HG03103 (cell line): Measurements from ENCODE around the gene GAS7.
"Not testable (repeated sequence)": the region's sequence is repeated elsewhere in the genome, so short reads cannot be mapped to it uniquely, and the experiment has no call there.

ENCODE experiments used
- ATAC-seq: cut with Tn5 transposase; IDR thresholded peaks from one replicate; pipeline ENCODE4 v1.9.1; 2021; ENCODE audit warnings: low read depth; ENCODE audit not compliant: unreplicated experiment

The GAS7 gene

DNA sequence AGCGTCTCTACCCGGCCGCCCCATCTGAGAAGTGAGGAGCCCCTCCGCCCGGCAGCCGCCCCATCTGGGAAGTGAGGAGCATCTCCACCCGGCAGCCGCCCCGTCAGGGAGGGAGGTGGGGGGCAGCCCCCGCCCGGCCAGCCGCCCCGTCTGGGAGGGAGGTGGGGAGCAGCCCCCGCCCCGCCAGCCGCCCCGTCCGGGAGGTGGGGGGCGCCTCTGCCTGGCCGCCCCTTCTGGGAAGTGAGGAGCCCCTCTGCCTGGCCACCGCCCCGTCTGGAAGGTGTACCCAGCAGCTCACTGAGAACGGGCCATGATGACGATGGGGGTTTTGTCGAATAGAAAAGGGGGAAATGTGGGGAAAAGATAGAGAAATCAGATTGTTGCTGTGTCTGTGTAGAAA is 140.9 kb downstream of the GAS7 start:
- ATAC-seq = not testable (repeated sequence)

DNA sequence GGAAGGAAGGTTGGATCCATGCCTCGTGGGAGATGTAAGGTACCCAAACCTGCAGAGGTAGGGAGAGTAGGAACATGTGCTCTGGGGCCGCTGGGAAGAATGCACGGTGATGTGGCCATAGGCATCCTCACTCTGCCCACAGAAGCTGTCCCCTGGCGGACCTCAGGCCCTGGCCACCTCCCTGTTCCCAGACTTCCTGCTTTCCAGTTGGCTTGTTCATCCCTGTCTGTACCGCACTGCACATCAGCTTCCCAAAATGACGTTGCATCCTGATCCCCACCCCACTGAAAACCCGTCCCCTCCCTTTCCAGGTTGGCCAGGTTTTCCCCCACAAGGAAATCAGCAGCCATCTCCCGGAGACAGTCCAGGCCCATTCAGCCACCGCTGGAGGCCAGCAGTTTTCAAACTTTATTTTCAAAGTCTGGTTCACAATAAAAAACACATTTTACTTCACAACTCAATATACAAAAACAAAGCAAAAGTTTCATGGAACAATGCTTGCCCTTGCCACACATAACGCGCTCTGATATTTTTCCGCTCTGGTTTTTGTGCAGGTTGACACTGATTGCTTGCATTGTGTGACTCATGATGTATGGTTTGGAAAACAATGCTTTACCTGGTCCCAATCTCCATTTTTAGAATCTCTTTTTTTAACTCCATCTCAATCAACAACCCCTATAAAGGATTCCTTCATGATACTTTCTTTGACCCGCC is 143.0 kb downstream of the GAS7 start:
- ATAC-seq = no peak

DNA sequence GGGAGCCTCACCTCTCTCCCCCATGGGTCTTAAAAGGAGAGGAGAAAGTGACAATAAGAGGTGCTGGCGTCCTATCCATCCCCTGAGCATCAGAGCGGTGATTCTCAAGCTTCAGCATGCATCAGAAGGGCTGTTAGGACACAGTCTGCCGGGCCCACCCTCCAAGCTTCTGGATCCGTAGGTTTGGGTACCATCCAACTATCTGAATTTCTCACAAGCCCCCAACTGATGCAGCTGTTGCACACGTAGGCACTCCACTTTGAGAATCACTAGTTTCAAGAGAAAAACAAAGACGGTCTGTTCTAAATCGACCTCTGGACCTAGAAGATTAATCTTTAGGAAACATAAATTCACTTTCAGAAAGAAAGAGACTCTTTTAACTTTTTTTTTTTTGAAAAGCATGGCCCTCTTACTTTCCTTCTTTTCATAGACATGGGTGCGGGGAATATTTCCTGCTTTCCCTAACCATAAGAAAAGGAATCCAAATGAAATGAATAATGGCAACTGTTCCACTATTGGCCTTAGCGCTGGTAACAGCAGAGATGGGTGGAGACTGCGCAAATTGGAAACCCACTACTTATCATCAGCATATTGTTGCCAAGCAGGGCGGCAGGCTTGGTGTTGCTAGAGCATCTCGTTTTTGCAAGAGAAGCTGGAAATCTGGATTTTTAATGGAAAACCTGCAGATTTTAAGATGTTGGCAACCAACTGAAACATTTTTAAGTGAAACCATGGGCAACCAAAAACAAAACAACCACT is 144.4 kb downstream of the GAS7 start:
- no peak for ATAC-seq

DNA sequence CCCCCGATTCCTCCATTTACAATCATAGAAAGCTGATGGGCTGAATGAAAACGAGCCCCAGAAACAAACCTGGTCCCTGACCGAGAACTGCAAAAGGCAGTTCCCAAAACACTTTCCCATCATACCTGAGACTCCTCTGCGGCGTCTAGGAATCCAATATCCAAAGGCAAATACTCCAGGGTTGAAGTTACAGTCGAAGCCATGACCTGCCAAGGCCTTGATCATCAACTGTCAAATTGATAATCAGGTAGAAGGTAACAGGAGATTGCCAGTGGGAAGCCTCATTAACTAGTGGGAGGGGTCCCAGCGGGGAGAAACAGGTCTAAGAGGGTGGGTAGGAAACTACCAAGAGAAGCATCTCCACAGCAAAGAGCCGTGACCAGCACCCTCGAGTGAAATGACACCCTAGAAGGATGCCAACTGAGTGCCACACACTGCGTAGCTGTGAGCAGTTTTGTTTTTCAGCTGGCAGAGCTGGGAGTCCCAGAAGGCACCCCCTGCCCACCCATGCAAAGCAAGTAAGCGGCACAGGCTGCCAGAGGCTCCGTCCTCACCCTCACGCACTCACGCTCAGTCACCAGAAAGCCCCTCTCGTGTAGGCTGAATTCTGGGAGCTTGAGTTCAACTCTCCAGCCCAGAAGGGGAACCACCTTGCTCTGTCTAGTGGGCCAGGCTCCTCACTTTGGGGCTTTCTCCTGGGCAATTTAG is 146.1 kb downstream of the GAS7 start:
- ATAC-seq = no peak

DNA sequence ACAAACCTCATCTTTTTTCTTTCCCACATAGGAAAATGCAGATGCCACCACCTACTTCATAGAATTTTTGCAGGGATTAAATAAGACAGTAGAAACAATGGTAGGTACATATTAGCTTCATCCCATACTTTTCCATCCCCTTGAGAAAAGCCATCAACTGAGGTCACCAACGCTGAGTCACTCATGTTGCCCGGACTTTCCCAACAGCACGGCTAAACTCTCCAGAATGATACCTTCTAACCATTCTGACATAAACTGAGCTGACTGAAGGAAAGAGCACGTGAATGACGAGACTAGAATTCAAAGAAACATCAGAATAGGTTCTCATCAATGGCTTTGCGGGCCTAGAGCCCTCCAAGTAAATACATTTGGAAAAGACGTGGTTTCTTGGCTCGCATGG is 147.3 kb downstream of the GAS7 start:
- ATAC-seq = no peak

DNA sequence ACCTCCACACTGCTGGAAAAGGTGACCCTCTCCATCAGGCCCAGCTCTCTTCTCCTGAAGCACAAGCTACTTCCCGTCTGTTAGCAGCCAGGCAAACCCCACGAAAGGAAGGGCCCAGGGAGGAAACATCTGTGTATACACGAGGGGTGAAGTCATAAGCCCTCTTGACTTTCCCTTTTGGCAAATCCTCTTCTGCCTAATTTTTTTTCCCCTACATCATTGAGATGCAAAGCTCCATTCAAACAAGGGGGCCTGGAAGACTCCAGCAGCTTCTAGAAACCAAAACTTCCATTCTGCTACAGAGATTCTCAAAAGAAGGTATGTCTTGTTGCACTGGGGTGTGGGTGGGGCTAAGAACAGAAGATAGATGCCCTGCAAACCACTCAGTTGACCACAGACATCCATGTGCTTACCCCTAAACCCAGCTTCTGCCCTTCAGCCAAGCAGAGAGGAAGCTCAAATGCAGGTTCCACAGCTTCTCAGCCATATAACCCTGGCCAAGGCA is 147.8 kb downstream of the GAS7 start:
- ATAC-seq = no peak

DNA sequence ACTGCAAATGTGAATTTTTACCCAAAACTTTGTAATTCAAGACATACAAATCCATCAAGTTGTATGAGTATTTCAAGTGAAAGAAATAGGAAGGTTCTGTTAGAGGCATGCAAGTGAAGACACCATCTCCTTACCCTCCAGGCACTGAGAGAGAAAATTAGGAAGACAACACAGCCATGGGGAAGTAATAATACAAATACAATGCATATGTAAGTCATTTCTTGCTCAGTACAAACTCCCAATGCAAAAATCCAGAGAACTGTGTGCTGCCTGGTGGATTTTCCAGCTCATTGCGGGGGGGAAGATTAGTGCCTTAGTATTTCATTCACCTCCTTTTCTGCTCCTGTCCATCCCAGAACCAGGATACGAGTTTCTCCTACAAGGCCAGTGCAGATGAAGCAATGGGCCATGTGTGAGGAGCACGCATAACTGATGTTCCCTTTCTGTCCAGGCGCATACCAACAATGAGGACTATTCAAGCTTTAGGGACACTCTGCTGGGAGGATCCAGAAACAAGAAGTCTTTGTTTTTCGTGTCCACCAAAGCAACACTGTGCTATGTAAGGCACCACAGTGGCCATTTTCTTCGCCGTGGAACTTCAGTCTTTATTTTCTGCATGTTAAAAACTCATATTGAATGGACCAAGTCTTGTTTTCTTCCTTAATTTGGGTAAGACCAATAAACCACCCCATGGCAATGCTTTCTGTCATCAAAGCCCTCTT is 149.6 kb downstream of the GAS7 start:
- no peak for ATAC-seq

DNA sequence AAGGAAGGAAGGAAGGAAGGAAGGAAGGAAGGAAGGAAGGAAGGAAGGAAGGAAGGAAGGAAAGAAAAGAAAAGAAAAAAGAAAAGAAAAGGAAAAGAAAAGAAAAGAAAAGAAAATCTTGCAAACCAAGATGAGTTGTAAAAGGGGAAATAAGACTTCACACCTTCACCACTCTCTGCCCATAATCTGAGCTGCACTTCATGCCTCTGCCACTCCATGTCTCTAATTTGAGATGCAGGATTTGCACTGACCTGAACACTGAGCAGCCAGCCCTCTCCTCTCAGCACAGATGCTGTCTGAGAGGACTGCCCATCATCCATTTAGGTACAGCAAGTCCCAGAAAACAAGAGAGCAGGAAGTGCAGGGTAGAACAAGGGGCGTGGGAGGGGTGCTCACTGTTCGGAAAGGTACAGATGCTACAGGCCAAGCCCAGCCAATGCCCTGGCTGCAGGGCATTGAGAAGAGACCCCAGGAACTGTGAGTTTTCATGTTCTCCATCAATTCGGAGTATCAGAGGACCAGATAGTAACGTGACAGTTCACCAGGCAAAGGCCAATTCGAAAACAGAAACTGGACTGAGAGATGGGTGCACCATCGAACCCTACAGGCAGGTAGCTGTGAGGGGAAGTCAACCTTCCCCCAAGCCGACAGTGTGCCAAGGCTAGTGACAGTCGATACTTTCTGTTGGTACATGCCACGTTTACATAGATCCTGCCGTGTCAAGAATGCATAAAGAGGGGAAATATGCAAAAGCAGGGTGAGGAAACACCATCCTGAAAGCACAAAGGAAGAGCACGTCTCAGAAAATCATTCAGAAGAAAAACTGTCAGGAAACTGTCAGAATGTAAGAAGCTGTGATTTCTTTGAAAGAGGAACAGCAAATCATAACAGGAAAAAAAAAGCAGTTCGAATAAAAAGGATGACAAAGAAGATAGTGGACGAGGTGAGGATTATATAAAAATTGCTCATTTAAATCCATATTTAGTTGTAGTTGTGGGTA is 151.3 kb downstream of the GAS7 start:
- ATAC-seq = no peak

DNA sequence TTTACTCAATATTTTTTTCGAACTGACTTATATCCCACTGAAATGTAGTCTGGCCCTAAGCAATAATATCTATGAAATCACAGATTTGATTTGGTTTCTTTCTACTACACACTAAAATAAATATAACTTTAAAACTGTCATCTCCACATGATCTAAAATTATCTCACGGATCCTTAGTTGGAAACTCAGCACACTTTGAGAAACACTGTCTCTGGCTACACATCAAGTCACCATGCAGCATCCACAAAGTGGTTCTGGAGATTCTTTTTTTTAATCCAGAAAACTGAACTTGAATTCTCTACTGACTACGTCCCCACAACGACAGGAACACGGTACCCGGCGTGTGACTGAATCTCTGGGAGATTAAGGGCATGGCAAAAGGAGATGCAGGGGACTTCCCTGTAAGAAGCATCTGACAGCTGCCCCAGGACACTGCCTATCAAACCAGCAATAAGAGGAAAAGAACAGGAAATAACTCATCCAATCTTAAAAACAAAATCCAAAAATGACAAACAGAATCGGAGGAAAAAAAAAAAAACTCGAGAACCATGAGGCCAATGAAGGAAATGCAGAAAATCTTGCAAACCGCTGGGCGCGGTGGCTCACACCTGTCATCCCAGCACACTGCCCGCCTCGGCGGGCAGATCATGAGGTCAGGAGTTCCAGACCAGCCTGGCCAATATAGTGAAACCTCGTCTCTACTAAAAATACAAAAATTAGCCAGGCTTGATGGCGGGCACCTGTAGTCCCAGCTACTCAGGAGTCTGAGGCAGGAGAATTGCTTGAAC is 152.3 kb downstream of the GAS7 start:
- ATAC-seq = no peak

DNA sequence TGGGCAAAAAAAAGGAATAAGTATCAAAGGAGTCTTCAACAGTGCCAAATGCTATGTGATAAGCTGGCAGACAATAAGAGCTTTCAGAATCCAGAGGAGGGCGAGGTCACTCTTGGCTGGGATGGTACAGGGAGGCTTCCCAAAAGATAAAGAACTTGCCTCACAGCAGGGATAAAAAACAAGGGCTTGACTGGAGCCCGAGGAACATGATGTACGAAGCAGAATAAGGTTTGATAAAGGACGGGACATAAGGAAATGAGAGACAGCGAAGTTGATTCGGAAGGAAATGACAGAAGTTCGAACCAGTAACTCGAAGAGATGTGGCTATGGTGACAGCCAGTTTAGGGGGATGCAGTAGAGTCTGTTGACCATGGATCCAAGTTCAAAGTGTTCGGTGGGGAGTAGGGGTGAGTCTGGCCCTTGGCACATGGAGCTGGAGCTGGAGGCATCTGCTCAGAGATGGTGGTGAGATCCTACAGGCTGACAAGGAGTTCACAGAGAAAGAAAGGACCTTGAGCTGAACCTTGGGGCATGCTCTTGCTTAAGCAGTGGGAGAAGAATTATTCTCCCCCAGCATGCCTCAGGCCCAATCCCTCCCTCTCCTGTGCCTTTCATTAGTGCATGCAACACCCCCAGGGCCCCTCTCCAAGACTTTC is 155.7 kb downstream of the GAS7 start:
- no peak for ATAC-seq

DNA sequence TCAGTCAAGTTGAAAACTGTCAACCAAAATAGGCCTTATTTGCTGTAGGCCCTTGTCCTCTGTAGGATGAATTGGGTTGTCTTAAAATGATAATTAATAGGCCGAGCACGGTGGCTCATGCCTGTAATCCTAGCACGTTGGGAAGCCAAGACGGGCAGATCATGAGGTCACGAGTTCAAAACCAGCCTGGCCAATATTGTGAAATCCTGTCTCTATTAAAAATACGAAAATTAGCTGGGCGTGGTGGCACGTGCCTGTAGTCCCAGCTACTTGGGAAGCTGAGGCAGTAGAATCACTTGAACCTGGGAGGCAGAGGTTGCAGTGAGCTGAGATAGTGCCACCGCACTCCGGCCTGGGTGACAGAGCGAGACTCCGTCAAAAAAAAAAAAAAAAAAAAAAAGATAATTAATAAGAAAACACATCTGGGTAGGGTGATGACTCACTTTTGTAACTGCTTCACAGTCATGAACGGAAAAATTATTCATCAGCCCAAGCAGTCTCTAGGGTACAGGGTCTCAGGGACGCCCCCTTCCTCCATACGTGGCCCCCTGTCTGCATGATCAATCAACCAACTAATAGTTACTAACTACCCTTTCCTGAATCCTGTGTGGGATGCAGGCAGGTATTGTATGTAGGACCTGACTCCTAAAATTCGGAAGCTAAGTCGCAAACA is 156.4 kb downstream of the GAS7 start:
- no peak for ATAC-seq

DNA sequence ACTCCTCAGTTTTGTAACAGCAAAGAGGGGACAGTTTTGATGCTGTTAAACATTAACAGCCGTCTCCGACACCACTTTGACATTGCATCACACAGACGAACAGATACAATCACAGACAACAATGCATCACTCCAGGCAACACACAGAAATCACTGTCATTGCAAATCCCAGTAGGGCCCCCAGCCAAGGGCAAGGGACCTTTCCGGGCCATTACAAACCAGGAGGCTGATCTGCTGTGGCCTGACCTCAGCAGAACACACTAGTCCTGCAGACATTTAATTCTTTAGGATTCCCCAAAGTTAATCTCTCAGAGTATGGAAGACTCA is 157.2 kb downstream of the GAS7 start:
- ATAC-seq = no peak

DNA sequence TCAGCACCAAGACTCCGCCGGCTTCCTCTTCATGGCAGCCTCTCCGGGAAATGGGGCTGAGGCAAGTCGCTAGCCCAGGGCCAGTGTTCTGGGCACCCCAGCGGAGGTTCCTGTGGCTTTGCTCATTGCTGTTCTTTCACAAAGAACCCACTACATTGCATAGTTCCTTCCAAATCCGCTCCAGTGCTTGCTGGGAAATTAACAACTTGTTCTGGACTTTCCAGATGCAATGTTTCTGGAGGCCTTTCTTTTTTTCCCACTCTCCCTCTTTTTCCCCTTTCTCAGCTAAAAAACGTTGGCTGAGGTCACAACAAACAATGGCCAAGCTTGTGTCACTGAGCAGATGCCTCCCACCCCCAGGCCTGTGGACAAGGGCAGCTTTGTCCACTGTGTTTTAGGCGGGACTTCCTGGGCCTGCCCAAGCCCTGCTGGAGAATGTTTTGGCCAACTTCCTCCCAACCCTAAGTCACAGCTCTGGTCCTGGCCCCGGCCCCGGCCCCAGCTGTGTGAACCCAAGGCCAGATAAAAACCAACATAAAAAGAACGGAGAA is 161.8 kb downstream of the GAS7 start:
- no peak for ATAC-seq

DNA sequence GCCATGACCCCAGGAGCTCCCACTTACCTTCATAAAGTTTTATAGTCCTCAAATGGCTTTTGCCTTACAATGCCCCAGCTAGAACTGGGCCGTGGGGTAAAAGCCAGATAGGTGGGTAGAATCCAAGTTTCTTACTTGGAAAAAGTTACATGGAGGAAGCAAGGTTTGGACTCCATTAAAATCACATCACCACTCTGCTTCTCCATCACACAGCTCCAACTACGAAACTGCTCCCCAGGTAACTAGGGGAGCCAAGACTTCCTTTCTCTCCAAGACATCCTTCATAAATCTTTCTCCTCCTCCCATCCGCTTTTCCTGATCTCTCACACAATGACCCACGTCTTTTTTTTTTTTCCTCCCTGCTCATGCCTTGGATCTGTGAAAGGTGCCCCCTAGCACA is 162.5 kb downstream of the GAS7 start:
- no peak for ATAC-seq

DNA sequence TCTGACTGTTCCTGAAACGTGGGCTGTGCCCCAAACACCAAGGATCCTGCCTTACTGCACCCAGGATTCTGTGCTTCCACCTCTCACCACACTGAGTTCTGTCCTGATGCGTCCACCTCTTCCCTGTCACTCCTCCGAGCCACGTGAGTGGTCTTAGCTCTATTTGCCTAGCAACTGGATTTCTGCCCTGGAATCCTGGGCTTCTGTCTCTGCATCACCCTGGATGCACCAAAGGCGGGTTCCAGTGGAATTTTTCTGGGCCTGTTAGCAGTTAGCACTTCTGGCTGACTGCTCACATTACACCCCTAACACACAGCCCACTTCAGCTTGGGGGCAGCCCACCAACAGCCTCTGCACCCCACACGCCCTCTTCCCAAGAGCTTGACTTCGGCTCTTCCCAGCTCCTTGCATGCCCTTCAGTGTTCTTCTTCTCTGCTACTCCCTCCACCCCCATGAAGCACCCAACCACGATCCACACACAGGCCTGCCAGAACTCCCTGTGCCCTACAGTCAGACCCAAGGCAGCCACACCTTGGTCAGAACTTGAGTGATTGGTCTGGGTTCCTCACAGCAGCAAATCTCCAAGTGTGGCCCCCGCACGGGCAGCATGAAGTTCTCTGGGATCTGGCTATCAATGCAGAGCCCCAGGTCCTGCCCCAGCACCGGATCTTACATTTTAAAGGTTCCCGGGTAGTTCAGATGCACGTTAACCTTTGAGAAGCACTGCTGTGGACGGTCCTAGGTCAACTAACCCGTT is 163.5 kb downstream of the GAS7 start:
- ATAC-seq = no peak

DNA sequence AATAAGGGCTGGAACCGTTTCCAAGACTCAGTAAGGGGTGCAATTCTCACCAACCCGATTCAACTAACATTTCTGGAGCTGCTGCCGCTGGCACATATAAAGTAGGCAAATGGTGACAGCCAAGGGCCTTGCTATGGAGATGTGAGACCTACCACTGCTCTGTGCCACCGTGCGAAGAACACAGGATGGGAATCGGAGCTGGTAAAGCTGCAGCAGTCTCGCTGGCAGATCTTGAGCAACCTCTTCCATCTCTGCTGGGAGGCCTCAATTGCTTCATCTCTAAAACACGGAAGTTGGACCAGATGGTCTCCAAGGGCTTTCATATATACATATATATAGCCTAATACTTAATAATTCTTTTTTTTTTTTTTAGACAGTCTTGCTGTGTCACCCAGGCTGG is 164.4 kb downstream of the GAS7 start:
- no peak for ATAC-seq

DNA sequence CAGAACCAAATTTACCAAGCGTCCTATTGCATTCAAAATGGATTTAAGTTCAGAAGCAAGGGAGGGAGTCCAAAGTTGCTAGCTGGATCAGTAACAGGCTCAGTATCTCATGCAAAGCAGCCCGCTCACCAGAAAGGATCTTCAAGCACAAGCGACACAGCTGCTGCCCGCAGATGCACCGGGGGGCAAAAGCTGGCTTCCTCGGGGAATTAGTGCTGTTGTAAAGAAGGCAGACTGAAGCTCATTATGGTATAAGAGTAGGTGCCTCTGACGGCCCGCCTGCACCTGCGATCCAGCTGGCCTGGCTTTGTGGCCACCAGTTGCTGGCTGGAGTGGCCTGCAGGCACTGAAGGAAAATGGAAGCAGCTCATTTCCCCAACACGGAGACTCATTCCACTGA is 165.0 kb downstream of the GAS7 start:
- no peak for ATAC-seq
